Endothelial cell (in vitro differentiated cells): ENCODE results near the gene ZNF580. TPM values are rescaled to one million over a fixed set of nuclear protein-coding genes. Genes with fewer than 3 reads are reported as not detected.

ENCODE experiments used
- DNase-seq: peaks from one replicate; pipeline ENCODE4 v3.0.0; 2021; ENCODE audit warnings: low spot score
- H3K27ac Mint-ChIP-seq: one replicate; pipeline ENCODE4 v1.8.0; 2021; ENCODE audit warnings: mixed read lengths, inconsistent platforms; ENCODE audit not compliant: unreplicated experiment
- H3K27me3 Mint-ChIP-seq: one replicate; pipeline ENCODE4 v1.8.0; 2021; ENCODE audit warnings: mild to moderate bottlenecking, moderate library complexity, mixed read lengths, inconsistent platforms; ENCODE audit not compliant: unreplicated experiment
- H3K36me3 Mint-ChIP-seq: one replicate; pipeline ENCODE4 v1.8.0; 2021; ENCODE audit warnings: mild to moderate bottlenecking, low read depth, mixed read lengths, inconsistent platforms; ENCODE audit not compliant: unreplicated experiment
- H3K4me1 Mint-ChIP-seq: one replicate; pipeline ENCODE4 v1.8.0; 2021; ENCODE audit warnings: mild to moderate bottlenecking, mixed read lengths, inconsistent platforms; ENCODE audit not compliant: unreplicated experiment
- H3K4me3 Mint-ChIP-seq: one replicate; pipeline ENCODE4 v1.8.0; 2021; ENCODE audit warnings: mild to moderate bottlenecking, mixed read lengths, inconsistent platforms; ENCODE audit not compliant: unreplicated experiment
- H3K9me3 Mint-ChIP-seq: one replicate; pipeline ENCODE4 v1.8.0; 2021; ENCODE audit warnings: mixed read lengths, inconsistent platforms; ENCODE audit not compliant: unreplicated experiment
- total RNA-seq: library from RNA; stranded (reverse); fragmentation: NEBNext Ultra II Directional; extraction: Animal tissue kit (Norgen Biotek cat#: 25700); gene quantifications from one replicate; pipeline ENCODE4 v1.2.1, GENCODE V29; 2021; ENCODE audit not compliant: unreplicated experiment
- TF ChIP-seq, protein P1 (sequence below): fragments of 200-600 bp; sonication (generic); IDR thresholded peaks from one replicate; pipeline ENCODE4 v1.5.0; 2021; ENCODE audit warnings: antibody characterized with exemption; ENCODE audit not compliant: unreplicated experiment

The ZNF580 gene
- total RNA-seq, 1 donor from 2014 or later: 34.0 TPM

GRCh38 chr19:55632463-55632834 lies 8.4 kb upstream of the ZNF580 start:
- Mint-ChIP-seq H3K9me3 (no peaks in the 10 kb centered on the region), H3K36me3 (peaks cover 7% of the 10 kb centered on the region), H3K4me3 (no peak overlapping the region), H3K27me3 (peaks cover 15% of the 10 kb centered on the region), H3K4me1 (peaks cover 20% of the 10 kb centered on the region), H3K27ac (no peak overlapping the region)
- DNase-seq: peak; percentile 87
- TF ChIP-seq, protein P1, sequence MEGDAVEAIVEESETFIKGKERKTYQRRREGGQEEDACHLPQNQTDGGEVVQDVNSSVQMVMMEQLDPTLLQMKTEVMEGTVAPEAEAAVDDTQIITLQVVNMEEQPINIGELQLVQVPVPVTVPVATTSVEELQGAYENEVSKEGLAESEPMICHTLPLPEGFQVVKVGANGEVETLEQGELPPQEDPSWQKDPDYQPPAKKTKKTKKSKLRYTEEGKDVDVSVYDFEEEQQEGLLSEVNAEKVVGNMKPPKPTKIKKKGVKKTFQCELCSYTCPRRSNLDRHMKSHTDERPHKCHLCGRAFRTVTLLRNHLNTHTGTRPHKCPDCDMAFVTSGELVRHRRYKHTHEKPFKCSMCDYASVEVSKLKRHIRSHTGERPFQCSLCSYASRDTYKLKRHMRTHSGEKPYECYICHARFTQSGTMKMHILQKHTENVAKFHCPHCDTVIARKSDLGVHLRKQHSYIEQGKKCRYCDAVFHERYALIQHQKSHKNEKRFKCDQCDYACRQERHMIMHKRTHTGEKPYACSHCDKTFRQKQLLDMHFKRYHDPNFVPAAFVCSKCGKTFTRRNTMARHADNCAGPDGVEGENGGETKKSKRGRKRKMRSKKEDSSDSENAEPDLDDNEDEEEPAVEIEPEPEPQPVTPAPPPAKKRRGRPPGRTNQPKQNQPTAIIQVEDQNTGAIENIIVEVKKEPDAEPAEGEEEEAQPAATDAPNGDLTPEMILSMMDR: peak; percentile 90

DNA sequence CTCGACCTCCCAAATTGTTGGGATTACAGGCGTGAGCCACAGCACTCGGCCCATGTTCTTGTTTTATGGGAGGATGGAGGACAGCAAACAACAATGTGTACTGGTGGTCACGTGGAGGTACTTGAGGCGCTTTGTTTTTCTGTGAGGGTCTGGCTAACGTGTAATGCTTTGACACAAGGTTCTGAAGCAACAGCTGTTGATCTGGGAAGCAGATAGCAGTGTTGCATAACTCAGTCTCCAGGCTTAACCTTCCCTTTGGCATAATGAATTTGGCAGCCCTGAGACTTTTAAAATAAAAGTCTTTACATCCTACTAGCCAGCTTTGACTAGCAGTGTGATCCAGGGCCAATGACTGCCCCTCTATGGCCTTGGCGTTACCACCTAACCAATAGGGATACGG lies 6.9 kb upstream of the ZNF580 start:
- peak overlapping the region; percentile 47 for H3K4me3 Mint-ChIP-seq

GRCh38 chr19:55635334-55635717 lies 5.5 kb upstream of the ZNF580 start:
- Mint-ChIP-seq H3K36me3 (peaks cover 14% of the 10 kb centered on the region), H3K4me3 (peak overlapping the region; percentile 99), H3K4me1 (peaks cover 25% of the 10 kb centered on the region), H3K9me3 (no peaks in the 10 kb centered on the region), H3K27me3 (peaks cover 19% of the 10 kb centered on the region), H3K27ac (peak overlapping the region; percentile 100)
- TF ChIP-seq, protein P1: no peak
- no peak for DNase-seq

More for the DNA sequence above, 6.9 kb upstream of the ZNF580 start:
- Mint-ChIP-seq H3K27me3 (peaks cover 17% of the 10 kb centered on the region), H3K36me3 (peaks cover 12% of the 10 kb centered on the region), H3K27ac (no peak overlapping the region), H3K4me1 (peaks cover 20% of the 10 kb centered on the region), H3K9me3 (no peaks in the 10 kb centered on the region)
- no peak for DNase-seq
- TF ChIP-seq, protein P1: no peak

DNA sequence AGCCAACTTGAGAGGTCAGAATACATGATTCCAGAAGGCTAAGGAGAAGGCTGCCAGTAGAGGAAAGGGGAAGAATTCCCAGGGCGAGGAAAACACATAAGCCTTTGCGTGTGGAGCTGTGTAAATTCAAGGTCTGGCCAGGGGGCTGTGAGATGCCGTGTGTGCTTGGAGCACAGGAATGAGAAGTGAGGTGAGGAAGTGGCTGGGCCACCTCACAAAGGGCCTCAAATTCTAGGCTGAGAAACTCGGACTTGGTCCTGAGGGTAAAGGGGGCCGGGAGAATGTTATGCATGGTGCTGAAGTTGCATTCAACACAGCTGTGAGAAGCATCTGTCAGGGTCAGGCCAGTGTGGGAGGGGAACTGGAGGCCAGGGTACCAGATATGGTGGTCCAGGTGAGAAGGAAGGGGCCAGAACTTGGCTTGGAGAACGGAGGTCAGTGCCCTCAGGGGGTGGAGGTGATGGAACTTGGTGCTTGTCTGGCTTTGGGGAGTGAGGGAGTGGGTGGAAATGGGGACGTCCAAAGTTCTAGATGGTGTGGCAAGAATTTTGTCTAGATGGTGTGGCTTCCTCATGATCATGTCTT lies 4.9 kb upstream of the ZNF580 start:
- Mint-ChIP-seq H3K9me3 (no peaks in the 10 kb centered on the region), H3K27ac (peak overlapping the region; percentile 100), H3K4me3 (peak overlapping the region; percentile 99), H3K36me3 (peaks cover 14% of the 10 kb centered on the region), H3K27me3 (peaks cover 19% of the 10 kb centered on the region), H3K4me1 (peaks cover 27% of the 10 kb centered on the region)
- TF ChIP-seq, protein P1: no peak
- no peak for DNase-seq

GRCh38 chr19:55636723-55637122 lies 4.1 kb upstream of the ZNF580 start:
- peak overlapping the region; percentile 100 for H3K27ac Mint-ChIP-seq
- H3K9me3 Mint-ChIP-seq: no peaks in the 10 kb centered on the region
- H3K4me1 Mint-ChIP-seq: peaks cover 31% of the 10 kb centered on the region
- TF ChIP-seq, protein P1: no peak
- peak overlapping the region; percentile 99 for H3K4me3 Mint-ChIP-seq
- no peak for DNase-seq
- H3K27me3 Mint-ChIP-seq: peaks cover 21% of the 10 kb centered on the region
- H3K36me3 Mint-ChIP-seq: peaks cover 15% of the 10 kb centered on the region
